Measurements from ENCODE around the gene FBXO31.
"Not testable (repeated sequence)": the region's sequence is repeated elsewhere in the genome, so short reads cannot be mapped to it uniquely, and the experiment has no call there.

The FBXO31 gene

GRCh38 chr16:87340198-87340597 is 43.4 kb downstream of the FBXO31 start:
- DNase-seq: no peak

GRCh38 chr16:87339724-87340105 is 43.9 kb downstream of the FBXO31 start:
- DNase-seq: not testable (repeated sequence)

- no peak for DNase-seq
Measured at GRCh38 chr16:87339086-87339723, 44.4 kb downstream of the FBXO31 start.

- DNase-seq: no peak
Measured at GRCh38 chr16:87338155-87338765, 45.3 kb downstream of the FBXO31 start.

GRCh38 chr16:87337262-87337771 is 46.3 kb downstream of the FBXO31 start:
- DNase-seq: no peak

GRCh38 chr16:87336434-87337240 is 46.9 kb downstream of the FBXO31 start:
- no peak for DNase-seq

GRCh38 chr16:87335625-87336433 is 47.7 kb downstream of the FBXO31 start:
- DNase-seq: no peak

GRCh38 chr16:87334651-87335624 is 48.6 kb downstream of the FBXO31 start:
- no peak for DNase-seq

GRCh38 chr16:87333581-87334331 is 49.8 kb downstream of the FBXO31 start:
- no peak for DNase-seq

- DNase-seq: no peak
Measured at GRCh38 chr16:87333101-87333500, 50.5 kb downstream of the FBXO31 start.

GRCh38 chr16:87332150-87332549 is 51.4 kb downstream of the FBXO31 start:
- DNase-seq: no peak

- DNase-seq: no peak
Measured at GRCh38 chr16:87331241-87331801, 52.3 kb downstream of the FBXO31 start.

GRCh38 chr16:87330646-87331045 is 52.9 kb downstream of the FBXO31 start:
- DNase-seq: no peak

- DNase-seq: no peak
Measured at GRCh38 chr16:87330257-87330624, 53.3 kb downstream of the FBXO31 start.

- DNase-seq: no peak
Measured at GRCh38 chr16:87329436-87330256, 53.9 kb downstream of the FBXO31 start.

- no peak for DNase-seq
Measured at GRCh38 chr16:87328846-87329245, 54.7 kb downstream of the FBXO31 start.

- DNase-seq: no peak
Measured at GRCh38 chr16:87327798-87328495, 55.6 kb downstream of the FBXO31 start.

- DNase-seq: no peak
Measured at GRCh38 chr16:87326151-87326571, 57.4 kb downstream of the FBXO31 start.

GRCh38 chr16:87325423-87325858 is 58.1 kb downstream of the FBXO31 start:
- DNase-seq: no peak
